OCI-LY7 (cell line): Measurements from ENCODE around the gene DCDC2C.

Source experiments
- EZH2phosphoT487 ChIP-seq: fragments of 200-600 bp; sonication (generic); IDR thresholded peaks from 2 replicates; pipeline ENCODE4 v1.6.1; 2018; ENCODE audit warnings: low read depth, borderline replicate concordance, mild to moderate bottlenecking, mixed run types, antibody characterized with exemption, low read length, moderate library complexity, mixed read lengths
- TF ChIP-seq, protein P1 (sequence below): fragments of 200-600 bp; sonication (generic); conservative IDR thresholded peaks from 2 replicates; pipeline ENCODE4 v1.5.1; 2014; ENCODE audit warnings: mild to moderate bottlenecking, antibody characterized with exemption, low read length, moderate library complexity, mixed read lengths

DNA sequence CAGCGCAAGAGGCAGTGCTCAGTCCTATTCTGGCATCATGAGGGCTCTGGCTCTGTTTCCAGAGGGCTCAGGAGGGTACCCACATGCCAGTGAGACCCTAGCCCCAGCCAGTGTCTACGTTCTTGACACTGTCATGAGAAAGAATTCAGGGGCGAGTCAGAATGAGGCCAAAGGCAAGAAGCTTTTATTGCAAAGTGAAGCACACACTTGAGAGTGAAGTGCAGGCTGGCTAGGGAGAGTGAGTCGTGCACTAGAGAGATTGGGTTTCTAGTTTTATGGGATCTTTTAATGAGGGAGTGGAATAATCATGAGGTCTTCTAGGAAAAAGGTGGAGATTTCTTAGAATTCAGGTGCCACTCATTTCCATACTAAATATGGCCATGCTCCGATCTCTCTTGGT, 164.1 kb downstream of the DCDC2C start:
- TF ChIP-seq, protein P1, sequence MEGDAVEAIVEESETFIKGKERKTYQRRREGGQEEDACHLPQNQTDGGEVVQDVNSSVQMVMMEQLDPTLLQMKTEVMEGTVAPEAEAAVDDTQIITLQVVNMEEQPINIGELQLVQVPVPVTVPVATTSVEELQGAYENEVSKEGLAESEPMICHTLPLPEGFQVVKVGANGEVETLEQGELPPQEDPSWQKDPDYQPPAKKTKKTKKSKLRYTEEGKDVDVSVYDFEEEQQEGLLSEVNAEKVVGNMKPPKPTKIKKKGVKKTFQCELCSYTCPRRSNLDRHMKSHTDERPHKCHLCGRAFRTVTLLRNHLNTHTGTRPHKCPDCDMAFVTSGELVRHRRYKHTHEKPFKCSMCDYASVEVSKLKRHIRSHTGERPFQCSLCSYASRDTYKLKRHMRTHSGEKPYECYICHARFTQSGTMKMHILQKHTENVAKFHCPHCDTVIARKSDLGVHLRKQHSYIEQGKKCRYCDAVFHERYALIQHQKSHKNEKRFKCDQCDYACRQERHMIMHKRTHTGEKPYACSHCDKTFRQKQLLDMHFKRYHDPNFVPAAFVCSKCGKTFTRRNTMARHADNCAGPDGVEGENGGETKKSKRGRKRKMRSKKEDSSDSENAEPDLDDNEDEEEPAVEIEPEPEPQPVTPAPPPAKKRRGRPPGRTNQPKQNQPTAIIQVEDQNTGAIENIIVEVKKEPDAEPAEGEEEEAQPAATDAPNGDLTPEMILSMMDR = no peak
- TF ChIP-seq EZH2phosphoT487 = no peak
